ENCODE measurements around the gene DIP2C.
A peak's percentile ranks its signal among the peaks of the same experiment; 100 is the strongest.
"Not testable (repeated sequence)": the region's sequence is repeated elsewhere in the genome, so short reads cannot be mapped to it uniquely, and the experiment has no call there.

Gene DIP2C

DNA sequence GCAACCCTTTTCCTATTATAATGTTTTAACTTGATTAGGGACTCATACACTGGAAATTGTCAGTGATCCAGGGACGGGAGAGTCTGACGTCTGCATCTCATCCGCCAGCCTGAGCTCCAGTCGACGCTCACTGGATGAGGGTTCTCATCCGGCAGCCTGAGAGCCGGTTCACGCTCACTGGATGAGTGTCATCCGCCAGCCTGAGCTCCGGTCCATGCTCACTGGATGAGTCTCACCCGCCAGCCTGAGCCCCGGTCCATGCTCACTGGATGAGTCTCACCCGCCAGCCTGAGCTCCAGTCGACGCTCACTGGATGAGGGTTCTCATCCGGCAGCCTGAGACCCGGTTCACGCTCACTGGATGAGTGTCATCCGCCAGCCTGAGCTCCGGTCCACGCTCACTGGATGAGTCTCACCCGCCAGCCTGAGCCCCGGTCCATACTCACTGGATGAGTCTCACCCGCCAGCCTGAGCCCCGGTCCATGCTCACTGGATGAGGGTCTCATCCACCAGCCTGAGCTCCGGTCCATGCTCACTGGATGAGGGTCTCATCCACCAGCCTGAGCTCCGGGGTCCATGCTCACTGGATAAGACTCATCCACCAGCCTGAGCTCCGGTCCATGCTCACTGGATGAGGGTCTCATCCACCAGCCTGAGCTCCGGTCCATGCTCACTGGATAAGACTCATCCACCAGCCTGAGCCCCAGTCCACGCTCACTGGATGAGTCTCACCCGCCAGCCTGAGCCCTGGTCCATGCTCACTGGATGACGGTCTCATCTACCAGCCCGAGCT lies 209.6 kb downstream of the DIP2C start:
- H3K9me3 Mint-ChIP-seq; ATAC-seq; H3K27ac Mint-ChIP-seq; H3K4me3 Mint-ChIP-seq; H3K36me3 Mint-ChIP-seq; DNase-seq (ENCODE audit: low spot score in 2 of 2): not testable (repeated sequence)
- H3K4me1 Mint-ChIP-seq: peaks cover 27% of the 10 kb centered on the region

- Mint-ChIP-seq H3K27ac (peak overlapping the region; percentile 23), H3K4me1 (peaks cover 21% of the 10 kb centered on the region), H3K36me3 (no peaks in the 10 kb centered on the region), H3K4me3 (no peak overlapping the region), H3K9me3 (peaks cover 8% of the 10 kb centered on the region)
- DNase-seq (ENCODE audit: low spot score in 2 of 2) (no peak), ATAC-seq (no peak)
These were observed 210.8 kb downstream of the DIP2C start for GRCh38 chr10:478471-479245.

DNA sequence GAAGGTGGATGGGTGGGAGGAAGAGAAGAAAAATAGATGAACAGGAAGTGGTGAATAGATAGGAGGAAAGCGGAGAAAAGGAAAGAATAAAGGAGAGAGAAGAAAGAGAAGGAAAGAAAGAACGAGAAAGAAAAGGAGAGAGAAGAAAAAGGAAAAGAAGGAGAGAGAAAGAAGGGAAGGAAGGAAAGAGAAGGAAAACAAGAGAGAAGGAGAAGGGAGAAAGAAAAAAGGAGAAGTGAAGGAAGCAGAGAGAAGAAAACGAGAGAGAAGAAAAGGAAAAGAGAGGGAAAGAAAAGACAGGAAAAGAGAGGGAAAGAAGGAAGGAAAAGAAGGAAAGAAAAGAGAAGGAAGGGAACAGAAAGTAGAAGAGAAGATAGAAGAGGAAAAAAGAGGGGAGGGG lies 211.8 kb downstream of the DIP2C start:
- Mint-ChIP-seq H3K4me1 (peaks cover 21% of the 10 kb centered on the region), H3K36me3 (no peaks in the 10 kb centered on the region), H3K9me3 (peaks cover 8% of the 10 kb centered on the region), H3K4me3 (no peak overlapping the region), H3K27ac (peak overlapping the region; percentile 23)
- DNase-seq (ENCODE audit: low spot score in 2 of 2): no peak
- ATAC-seq: no peak

DNA sequence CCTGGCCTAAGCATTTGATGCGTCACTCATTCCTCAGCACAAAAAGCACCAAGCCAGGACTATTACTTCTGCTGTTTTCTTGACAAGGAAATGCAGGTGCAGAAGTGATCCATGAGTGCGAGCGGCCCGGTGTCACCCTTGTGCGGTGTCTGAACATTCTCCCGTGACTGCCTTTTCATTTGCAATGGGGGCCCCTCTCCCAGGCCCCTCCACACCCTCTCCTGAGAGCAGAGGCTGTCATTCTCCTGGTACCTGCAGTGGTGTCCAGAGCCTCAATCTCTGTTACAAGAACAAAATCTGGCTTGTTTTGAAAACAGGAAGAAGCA lies 213.1 kb downstream of the DIP2C start:
- ATAC-seq (no peak), DNase-seq (ENCODE audit: low spot score in 2 of 2) (no peak)
- Mint-ChIP-seq H3K4me3 (no peak overlapping the region), H3K4me1 (peaks cover 21% of the 10 kb centered on the region), H3K36me3 (no peaks in the 10 kb centered on the region), H3K27ac (peak overlapping the region; percentile 23), H3K9me3 (peaks cover 8% of the 10 kb centered on the region)

- Mint-ChIP-seq H3K27ac (no peak overlapping the region), H3K9me3 (peaks cover 8% of the 10 kb centered on the region), H3K4me1 (peaks cover 22% of the 10 kb centered on the region), H3K36me3 (no peaks in the 10 kb centered on the region), H3K4me3 (no peak overlapping the region)
- ATAC-seq: no peak
- no peak for DNase-seq (ENCODE audit: low spot score in 2 of 2)
These were observed 213.6 kb downstream of the DIP2C start for GRCh38 chr10:475709-476454.

DNA sequence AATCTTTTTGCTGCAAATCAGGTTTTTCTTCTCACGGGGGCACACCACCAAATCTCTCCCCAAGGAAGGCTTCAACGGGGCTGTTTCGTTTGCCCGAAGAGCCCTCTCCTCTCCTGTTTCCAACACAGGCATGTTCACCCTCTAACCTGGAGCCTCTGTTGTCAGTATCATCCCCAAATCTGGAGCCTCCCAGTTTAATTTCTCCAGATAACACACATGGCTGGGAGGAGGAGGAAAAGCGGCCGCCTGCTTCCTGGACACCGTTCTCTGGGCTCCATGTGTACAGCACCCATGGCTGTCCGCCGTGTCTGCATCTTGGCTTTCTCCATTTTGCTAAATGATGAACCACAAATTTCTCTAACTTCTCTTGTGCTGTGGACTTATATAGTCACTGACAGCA lies 214.5 kb downstream of the DIP2C start:
- H3K9me3 Mint-ChIP-seq: peaks cover 8% of the 10 kb centered on the region
- DNase-seq (ENCODE audit: low spot score in 2 of 2): no peak

DNA sequence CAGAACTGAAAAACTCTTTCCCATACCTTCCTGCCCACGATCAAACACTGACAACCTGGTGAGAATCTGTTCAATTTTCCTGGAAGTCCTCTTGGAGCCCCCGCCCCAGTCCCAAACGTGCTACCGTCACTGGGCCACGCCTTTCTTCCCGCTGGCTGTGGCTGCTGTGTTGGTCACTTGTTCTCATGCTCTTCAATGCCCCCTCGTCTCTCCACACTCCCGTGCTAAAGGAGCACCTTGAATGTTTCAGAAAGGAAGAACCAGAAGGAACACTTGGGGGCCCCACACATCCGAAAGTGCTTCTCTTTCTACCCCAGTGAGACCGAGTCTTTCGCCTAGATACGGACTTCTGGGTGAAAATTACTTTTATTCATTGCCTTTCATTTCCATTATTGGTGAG lies 215.1 kb downstream of the DIP2C start:
- H3K4me1 Mint-ChIP-seq: peaks cover 36% of the 10 kb centered on the region
- DNase-seq (ENCODE audit: low spot score in 2 of 2) (no peak), ATAC-seq (no peak)
- peaks cover 8% of the 10 kb centered on the region for H3K9me3 Mint-ChIP-seq
- H3K36me3 Mint-ChIP-seq: no peaks in the 10 kb centered on the region
- H3K27ac Mint-ChIP-seq: no peak overlapping the region
- no peak overlapping the region for H3K4me3 Mint-ChIP-seq

More for the DNA sequence above, 214.5 kb downstream of the DIP2C start:
- Mint-ChIP-seq H3K36me3 (no peaks in the 10 kb centered on the region), H3K4me1 (peaks cover 32% of the 10 kb centered on the region), H3K4me3 (no peak overlapping the region), H3K27ac (no peak overlapping the region)
- no peak for ATAC-seq

- no peaks in the 10 kb centered on the region for H3K36me3 Mint-ChIP-seq
- ATAC-seq (no peak), DNase-seq (ENCODE audit: low spot score in 2 of 2) (no peak)
- H3K4me3 Mint-ChIP-seq: no peak overlapping the region
- peaks cover 4% of the 10 kb centered on the region for H3K9me3 Mint-ChIP-seq
- H3K27ac Mint-ChIP-seq: no peak overlapping the region
- peaks cover 24% of the 10 kb centered on the region for H3K4me1 Mint-ChIP-seq
These were observed 217.1 kb downstream of the DIP2C start for GRCh38 chr10:472241-472910.

DNA sequence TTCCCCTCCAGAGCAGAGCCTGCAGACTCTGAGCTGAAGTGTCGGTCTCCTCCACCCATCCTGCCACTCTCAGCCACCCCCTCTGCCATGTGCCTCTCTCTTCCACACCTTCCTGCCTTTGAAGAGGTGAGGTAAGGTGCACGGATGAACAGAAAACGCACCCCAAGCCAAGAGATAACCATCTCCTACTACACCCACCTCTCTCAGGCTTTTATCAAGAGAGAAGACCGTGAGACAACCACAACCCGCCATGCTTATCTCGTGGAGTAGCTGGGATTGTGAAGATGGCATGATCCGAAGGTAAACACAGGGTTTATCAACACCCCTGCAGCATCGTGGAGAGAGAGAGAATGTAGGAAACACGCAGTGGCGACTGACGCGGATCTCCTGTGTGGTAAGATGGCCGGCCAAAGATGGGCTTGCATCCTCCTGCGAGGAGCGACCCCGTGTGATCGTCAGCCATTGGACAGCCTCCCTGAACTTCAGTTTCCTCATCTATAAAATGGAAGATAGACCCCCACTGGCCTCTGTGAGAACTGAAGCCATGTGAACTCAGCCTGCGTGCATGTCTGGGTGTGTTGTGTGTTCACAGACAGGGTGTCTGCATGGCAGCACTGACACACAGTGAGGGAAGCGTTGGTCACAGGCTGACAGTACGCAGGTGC lies 219.0 kb downstream of the DIP2C start:
- DNase-seq (ENCODE audit: low spot score in 2 of 2) (no peak), ATAC-seq (peak; percentile 76)
- H3K4me3 Mint-ChIP-seq: peak overlapping the region; percentile 51
- peaks cover 16% of the 10 kb centered on the region for H3K4me1 Mint-ChIP-seq
- H3K27ac Mint-ChIP-seq: peak overlapping the region; percentile 1
- no peaks in the 10 kb centered on the region for H3K36me3 Mint-ChIP-seq
- H3K9me3 Mint-ChIP-seq: no peaks in the 10 kb centered on the region

GRCh38 chr10:469947-470338 lies 219.5 kb downstream of the DIP2C start:
- H3K27ac Mint-ChIP-seq: peak overlapping the region; percentile 1
- H3K36me3 Mint-ChIP-seq: no peaks in the 10 kb centered on the region
- DNase-seq (ENCODE audit: low spot score in 2 of 2): no peak
- H3K4me3 Mint-ChIP-seq: peak overlapping the region; percentile 51
- H3K9me3 Mint-ChIP-seq: no peaks in the 10 kb centered on the region
- peak; percentile 8 for ATAC-seq
- peaks cover 16% of the 10 kb centered on the region for H3K4me1 Mint-ChIP-seq

- H3K4me3 Mint-ChIP-seq: no peak overlapping the region
- peaks cover 8% of the 10 kb centered on the region for H3K4me1 Mint-ChIP-seq
- ATAC-seq (no peak), DNase-seq (ENCODE audit: low spot score in 2 of 2) (no peak)
- H3K9me3 Mint-ChIP-seq: no peaks in the 10 kb centered on the region
- no peaks in the 10 kb centered on the region for H3K36me3 Mint-ChIP-seq
- H3K27ac Mint-ChIP-seq: no peak overlapping the region
These were observed 229.7 kb downstream of the DIP2C start for GRCh38 chr10:459743-460142.

- no peaks in the 10 kb centered on the region for H3K36me3 Mint-ChIP-seq
- DNase-seq (ENCODE audit: low spot score in 2 of 2) (no peak), ATAC-seq (no peak)
- H3K27ac Mint-ChIP-seq: no peak overlapping the region
- H3K4me3 Mint-ChIP-seq: no peak overlapping the region
- H3K4me1 Mint-ChIP-seq: peaks cover 8% of the 10 kb centered on the region
- H3K9me3 Mint-ChIP-seq: no peaks in the 10 kb centered on the region
These were observed 231.0 kb downstream of the DIP2C start for GRCh38 chr10:458421-458851.

- Mint-ChIP-seq H3K36me3 (no peaks in the 10 kb centered on the region), H3K9me3 (no peaks in the 10 kb centered on the region), H3K4me1 (peaks cover 9% of the 10 kb centered on the region), H3K27ac (no peak overlapping the region), H3K4me3 (no peak overlapping the region)
- ATAC-seq (no peak), DNase-seq (ENCODE audit: low spot score in 2 of 2) (no peak)
These were observed 233.0 kb downstream of the DIP2C start for GRCh38 chr10:456486-456885.

- peaks cover 23% of the 10 kb centered on the region for H3K4me1 Mint-ChIP-seq
- no peak for ATAC-seq
- no peaks in the 10 kb centered on the region for H3K9me3 Mint-ChIP-seq
- no peaks in the 10 kb centered on the region for H3K36me3 Mint-ChIP-seq
- no peak overlapping the region for H3K4me3 Mint-ChIP-seq
- H3K27ac Mint-ChIP-seq: no peak overlapping the region
- no peak for DNase-seq (ENCODE audit: low spot score in 2 of 2)
These were observed 234.6 kb downstream of the DIP2C start for GRCh38 chr10:454860-455259.

DNA sequence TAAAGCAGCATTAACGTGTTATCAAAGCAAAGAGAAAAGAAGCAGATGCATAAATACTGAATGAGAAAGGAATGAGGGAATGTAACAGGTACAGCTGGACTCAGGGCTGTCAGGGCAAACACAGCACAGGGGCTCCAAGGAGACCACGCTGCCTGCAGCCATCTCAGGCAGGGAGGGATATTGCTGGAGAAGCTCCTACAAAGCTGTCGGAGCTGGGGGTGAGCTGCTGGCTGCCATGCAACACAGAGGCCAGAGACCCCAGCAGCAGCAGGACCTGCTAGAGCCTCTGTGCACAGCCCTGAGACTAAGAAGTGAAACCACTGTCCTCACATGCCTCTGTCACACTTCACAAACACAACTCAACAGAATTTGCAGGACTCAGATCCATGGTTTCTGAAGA lies 235.8 kb downstream of the DIP2C start:
- ATAC-seq: no peak
- Mint-ChIP-seq H3K9me3 (no peaks in the 10 kb centered on the region), H3K27ac (no peak overlapping the region), H3K36me3 (no peaks in the 10 kb centered on the region), H3K4me3 (no peak overlapping the region), H3K4me1 (peaks cover 23% of the 10 kb centered on the region)
- no peak for DNase-seq (ENCODE audit: low spot score in 2 of 2)

Data from stimulated activated effector memory CD8-positive, alpha-beta T cell treated with anti-CD3 and anti-CD28 coated beads, Interleukin-12 subunit alpha, Interleukin-12 subunit beta, amount 100 ng/mL, for 72 hours (primary cell).